ENCODE measurements around the gene ISCA2.

The ISCA2 gene

DNA sequence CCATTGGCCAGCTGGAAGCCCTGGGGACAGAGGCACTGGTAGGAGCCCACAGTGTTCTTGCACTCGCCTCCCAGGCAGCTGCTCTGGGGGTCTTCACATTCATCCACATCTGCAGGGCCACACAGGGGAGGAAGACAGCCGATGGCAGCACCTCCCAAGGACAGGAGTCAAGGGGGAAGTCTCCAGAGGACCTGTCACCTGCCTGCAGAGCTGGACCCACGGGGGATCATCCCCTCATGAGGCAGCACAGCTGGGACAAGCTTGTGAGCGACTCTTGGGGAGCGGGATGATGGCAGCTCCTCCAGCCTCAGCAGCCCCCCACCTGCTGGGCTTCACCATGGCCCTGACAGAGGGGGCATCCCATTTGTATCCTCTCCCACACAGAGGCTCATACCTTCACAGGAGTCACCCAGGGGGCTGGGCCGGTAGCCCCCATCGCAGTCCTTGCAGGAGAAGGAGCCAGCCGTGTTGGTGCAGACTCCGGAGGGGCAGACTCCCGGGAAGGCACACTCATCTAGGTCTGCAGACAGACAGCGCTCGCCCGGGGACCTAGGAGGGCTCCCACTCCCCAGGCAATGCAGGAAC, 15.4 kb downstream of the ISCA2 start:
- DNase-seq, result no peak

DNA sequence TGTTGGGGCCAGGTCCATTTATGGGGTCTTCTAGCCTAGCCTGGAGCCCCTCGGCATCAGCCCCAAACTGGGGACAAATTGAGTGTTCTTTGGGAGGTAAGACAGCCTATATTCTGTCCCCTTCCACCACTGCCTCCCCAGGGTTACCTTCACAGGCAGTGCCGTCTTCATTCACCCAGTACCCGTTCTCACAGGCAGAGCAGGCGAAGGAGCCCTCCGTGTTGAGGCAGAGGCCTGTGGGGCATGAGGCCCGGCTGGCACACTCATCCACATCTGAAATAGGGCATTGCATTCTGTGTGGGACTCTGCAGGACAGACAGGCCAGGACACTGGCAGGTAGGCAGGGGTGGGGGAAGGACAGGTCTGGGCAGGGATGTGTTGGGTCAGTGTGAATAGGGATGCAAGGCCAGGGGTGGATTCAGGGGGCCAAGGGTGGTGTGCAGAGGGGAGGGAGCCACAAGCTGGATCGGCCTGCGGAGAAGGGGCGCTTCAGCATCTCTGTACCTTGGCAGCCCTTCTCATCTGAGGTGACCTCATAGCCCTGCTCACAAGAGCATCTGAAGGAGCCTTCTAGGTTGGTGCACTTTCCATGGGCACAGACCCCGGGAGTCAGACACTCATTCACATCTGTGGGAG, 16.1 kb downstream of the ISCA2 start:
- no peak for DNase-seq

DNA sequence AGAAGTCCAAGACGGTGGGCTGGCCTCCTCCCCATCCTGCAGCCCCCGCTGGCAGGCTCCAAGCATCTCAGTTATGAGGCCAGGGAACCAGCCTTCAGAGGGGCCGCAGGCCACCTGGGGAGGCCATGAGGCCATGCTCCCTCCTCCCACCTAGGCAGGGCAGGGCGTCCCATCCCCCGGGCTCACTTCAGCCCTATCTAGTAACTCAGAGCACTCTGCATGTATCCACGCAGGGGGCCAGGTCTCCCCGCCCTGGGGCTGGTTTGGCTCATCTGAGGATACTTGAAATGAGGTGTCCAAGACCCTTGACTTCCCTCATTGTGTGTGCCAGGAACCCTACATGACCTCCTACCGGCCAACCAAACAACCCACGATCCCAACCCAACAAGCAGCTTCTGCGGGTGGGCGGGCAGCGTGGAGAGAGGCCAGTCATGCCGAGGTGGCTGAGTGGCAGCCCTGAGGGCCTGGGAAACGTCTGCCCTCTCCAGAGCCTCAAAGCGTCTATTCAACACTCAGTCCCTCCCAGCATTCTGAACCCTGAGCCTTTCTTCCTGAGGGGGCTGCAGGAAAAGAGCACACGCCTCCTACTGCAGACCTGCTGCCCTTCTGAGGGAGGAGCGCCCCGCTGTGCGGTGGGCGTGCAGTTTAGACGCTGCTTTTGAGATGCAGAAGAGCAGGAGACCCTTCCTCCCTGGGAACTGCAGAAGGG, 16.8 kb downstream of the ISCA2 start:
- DNase-seq, result no peak

DNA sequence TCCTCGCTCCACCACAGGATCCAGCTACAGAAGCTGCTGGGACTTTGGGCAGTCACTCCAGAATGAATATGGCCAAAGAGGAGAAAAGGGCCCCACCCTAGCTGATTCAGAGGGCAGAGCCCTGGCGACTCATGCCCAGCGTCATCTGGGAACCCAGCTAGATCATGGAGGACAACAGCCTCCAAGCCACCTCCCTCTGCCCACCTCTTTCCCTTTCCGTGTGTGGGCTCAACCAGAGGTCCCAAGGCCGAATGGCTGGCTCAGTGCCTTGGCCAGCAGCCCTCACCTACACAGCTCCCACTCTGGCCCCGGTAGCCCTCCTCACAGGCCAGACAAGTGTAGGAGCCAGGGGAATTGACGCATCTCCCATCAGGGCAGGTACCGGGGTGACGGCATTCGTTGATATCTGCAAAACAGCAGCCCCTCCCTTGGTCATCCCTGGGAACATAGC, 17.4 kb downstream of the ISCA2 start:
- no peak for DNase-seq

DNA sequence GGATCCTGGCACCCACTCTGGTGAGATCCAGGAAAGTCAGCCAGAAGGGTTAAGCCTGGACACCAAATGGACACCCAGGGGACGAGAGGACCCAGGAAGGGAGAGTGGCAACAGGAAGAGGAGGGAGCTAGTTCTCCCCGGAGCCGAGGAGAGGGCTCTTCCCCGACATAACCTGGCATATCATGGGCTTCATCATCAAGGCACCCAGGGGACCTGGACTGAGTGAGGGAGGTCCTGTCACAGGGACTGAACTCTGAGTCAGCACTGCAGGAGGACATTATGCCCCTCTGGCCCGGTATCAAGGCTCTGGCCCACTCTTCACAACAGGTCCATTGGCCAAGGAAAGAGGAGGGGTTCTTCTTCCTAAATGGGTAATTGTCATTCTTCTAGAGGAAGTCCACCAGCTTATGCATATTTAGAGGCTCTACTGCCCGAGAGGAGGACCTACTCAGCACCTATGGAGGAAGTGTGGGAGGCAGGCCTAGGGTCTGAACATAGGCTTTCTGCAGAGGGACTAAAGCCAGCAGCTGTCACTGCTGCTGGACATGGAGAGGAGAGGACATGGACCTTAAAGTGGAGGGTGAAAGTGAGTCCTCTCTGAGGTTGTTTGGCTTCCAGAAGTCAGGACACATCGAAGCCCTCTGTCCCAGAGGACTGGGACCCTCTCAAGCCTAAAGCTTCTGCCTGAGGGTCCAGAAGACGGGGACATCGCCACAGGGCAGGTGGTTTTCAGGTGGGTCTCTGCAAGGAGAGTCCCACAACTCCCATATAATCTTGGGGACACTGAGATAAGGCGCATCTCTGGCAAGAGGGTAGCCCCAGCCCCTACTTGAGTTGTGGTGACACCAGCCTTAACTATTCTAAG, 18.6 kb downstream of the ISCA2 start:
- no peak for DNase-seq

DNA sequence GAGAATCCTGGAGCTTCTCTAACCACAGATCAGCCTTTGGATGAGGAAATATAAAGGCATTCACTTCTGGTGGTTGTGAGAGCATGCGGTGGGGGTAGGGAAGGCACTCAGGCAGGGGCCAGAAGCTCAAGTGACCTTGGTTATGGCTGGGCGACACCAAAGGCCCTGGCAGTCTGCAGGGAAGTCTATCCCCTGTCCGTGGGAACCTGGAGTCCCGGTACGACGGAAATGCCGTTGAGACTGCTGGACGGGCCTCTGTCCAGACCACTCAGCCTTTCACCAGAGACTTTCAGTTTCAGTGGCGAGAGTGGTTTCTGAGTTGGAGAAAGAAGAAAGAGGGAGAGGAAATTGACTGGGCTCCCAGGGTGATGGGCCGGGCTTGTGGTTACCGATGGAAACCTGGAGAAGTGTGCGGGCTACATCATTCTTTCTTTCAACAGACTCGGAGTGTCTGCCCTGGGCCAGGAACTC, 20.9 kb downstream of the ISCA2 start:
- no peak for DNase-seq

DNA sequence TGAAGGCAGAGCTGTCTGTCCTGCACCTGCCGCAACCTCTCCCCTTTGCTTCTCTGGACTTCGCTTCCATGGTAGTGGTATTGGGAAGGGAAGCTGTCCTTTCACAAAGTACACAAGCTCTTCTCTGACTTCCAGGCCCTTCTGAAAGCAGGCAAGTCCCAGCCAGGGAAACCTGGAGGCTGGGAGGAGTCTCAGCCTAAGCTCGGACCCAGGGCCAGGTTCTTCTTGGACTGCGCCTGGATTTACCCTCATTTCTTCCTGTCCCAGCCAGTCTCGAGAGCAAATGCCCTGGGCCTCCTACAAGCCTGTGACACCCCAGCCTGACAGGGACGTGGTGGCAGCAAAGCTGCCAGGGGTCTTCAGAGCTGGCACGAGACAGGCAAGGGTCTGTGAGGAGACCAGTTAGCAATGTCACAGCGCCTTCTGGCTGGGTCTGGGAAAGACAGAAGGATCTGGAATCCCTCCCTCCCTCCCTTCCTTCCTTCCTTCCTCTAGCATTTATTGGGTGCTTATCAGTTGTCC, 22.4 kb downstream of the ISCA2 start:
- DNase-seq, result no peak

DNA sequence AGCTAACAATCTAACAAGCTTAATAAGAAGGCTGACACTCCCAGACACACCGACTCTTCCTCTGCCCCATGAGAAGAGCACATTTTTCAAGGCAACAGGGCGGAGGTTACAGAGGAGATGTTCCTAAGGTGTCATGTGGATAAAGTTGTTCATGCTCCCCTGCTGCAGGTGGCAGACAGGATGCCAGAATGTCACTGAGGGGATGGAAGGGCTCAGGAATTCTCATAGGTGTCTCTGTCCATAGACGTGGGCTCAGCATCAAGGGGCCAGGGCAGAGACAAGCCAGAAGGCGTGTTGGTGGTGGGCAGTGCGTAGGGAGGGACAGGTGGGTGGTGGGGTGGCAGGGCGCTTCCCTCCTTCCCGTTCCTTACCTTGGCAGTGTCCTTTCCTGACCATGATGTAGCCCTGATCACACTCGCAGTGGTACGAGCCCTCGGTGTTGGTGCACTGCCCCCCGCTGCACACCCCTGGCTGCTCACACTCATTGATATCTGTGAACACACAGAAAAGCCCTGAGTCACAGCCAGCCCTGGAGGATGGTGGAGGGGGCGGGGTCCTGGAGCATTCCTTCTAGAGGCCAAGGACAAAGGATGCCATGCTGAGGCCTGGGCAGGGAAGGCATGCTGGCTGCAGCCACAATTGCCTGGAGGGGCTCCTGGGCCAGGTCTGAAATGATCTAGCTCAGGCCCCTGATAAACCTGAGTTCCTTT, 23.0 kb downstream of the ISCA2 start:
- no peak for DNase-seq

DNA sequence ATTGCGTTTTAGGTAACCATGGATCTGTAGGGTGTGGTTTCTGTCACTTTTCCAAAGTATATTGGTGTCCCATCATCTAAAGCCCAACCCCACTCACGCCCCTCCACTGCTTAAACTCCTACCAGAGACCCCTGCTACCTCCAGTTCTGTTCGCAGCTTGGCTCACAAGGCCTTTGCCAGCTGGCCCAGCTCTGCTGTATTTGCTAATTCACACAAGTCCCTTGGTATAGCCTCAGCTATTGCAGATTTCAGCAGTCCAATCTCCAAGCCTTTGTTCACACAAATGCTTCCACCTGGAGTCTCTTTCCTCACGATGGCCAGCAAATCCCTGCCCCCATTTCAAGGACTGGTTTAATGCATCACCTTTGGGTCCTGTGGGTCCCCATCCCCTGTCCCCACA, 24.2 kb downstream of the ISCA2 start:
- DNase-seq, result no peak

DNA sequence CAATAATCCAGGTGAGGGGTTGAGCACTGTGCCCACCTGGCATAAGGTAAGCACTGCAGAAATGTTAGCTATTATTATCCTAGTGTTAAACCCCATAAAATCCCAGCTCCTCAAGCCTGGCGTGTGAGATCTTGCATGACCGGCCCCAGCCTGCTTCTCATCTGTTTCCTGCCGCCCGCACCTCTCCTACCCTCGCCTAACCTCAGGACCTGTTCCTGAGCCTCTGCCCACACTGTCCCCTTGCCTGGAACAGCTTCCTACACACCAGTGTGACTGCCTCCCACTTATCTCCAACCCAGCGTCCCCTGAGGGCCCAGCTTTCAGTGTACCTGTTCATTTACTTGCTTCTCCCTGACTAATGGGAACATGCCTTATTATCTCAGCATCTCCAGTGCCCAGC, 24.7 kb downstream of the ISCA2 start:
- DNase-seq, result no peak

DNA sequence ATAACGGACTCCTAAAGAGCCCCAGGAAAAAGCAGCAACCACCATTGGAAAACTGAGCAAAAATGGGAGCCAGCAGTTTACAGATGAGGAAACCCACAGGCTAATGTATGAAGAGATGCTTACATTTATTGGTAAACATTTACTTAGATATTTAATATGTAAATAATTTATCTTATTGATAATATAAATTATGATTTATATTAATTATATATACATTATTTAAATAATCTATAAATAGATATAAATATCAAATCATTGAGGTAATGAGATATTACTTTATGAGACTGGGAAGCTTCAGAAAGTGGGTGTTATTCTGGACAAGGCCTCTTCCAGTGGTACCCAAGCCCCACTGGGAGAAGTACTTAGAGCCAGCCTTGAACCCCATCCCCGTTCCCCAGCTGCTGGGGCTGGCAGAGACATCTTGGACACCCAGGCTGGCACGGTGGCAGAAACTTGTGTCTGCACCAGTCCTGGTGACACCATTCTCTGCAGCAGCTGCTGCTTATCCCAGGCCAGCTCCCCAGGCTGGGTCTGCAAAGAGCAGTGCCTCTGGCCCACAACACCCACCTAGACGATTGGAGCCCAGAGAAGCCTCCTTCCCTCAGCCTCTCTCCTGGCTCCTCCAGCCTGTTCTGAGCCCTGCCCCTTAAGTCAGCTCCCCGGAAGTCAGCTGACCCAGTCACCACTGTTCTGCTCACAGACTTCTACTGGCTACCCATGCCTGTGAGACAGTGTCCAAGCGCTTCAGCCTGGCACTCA, 25.9 kb downstream of the ISCA2 start:
- DNase-seq, result no peak

DNA sequence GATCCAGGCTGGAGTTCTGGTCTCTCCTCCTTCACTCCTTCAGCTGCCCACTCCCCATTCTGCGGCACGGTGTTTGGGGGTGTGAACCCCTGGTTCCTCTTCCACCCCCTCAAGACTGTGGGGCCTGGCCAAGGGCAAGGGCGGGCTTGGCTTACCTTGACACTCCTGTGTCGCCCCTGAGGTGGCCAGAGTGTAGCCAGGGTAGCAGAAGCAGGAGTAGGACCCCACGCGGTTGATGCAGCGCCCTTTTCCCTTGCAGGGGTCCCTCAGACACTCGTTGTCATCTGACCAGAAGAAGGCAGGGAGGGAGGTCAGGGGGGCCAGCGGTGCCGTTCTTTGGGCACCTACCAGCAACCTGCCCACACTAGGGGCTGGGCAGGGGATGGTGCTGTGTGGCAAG, 28.2 kb downstream of the ISCA2 start:
- no peak for DNase-seq

DNA sequence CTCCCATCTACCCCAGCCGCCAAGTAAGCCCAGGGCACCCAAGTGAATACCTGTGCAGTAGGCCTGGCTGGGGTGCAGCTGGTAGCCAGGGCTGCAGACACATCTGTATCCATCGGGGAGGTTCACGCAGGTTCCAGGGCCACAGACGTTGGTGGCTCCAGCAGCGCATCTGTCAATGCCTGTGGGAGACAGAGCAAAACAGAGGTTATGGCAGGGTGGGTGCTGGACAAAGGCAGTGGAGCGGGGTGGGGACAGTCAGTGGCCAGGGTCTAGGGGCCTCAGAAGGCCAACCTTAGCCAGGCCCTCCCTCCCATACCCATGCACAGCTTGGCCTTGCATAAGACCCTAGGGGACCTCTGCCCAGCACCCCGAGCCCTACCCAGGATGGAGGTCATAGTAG, 29.2 kb downstream of the ISCA2 start:
- DNase-seq, result no peak

DNA sequence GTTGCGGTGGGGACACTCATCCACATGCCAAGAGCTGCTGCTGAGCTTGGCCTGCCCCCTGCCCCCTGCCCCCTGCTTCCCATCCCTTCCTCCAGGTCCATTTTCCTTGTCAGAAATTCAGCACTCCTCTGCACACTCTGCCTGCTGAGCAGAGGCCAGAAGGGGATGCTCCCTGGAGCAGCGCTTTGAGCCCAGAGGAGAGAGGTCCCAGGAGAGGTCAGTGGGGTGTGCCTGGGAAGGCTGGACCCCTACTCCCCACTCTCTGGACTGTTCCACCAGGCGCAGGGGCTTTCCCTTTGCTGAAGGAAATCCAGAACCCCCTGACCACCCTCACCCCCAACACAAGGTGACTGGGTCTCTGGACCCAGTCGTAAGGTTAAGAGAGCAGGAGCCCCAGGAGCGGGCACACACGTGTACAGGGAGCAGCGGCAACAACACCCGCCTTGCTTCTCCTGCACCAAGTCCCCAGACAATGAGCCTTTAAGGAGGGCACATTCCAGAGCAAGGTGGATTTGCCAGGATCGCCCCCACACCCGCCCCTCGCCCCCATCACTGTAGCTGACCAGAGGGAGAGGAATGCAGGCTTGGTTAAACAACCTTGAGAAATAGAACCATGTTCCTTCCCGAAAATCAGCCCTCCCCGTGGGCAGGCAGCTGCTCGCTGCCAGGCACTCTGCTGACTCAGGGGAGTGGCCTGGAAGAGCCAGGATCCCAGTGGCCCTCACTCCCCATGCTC, 30.7 kb downstream of the ISCA2 start:
- DNase-seq, result no peak

DNA sequence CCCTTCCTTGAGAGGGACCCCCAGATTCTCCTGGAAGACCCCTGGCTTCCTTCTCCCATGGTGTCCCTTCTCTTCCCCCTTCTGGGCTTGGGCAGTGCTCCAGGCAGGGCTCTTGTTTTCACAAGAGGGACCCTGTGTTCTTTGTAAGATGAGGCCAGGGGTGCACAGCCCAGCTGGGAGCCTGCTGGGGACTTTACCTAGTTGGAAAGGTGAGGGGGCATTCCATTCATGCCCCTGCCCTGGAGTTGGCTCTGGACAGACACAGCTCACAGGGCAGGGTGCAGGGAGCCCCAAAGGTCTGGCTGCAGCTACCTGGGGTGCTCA, 31.2 kb downstream of the ISCA2 start:
- DNase-seq, result no peak

DNA sequence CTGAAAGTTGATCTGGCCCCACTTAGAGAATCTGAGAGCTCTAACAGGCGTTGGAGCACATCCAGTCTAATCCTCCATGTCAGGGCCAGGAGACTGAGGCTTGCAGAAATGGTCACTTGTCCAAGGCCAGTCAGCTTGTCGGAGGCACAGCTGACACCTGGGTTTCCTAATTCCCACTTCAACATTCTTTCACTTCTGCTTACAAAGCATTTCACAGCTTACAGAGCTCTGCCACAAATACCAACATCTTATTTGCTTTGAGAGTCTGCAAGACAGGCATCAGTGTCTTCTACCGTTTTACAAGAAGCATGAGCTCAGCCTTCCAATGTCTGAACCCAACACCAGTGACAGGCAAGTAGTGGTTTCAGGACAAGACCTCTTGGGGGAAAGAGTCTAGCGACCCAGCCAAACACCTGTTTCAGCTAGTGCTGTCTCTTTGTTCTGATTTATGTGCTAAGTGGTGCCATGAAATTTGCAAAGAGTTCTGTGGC, 31.8 kb downstream of the ISCA2 start:
- no peak for DNase-seq

DNA sequence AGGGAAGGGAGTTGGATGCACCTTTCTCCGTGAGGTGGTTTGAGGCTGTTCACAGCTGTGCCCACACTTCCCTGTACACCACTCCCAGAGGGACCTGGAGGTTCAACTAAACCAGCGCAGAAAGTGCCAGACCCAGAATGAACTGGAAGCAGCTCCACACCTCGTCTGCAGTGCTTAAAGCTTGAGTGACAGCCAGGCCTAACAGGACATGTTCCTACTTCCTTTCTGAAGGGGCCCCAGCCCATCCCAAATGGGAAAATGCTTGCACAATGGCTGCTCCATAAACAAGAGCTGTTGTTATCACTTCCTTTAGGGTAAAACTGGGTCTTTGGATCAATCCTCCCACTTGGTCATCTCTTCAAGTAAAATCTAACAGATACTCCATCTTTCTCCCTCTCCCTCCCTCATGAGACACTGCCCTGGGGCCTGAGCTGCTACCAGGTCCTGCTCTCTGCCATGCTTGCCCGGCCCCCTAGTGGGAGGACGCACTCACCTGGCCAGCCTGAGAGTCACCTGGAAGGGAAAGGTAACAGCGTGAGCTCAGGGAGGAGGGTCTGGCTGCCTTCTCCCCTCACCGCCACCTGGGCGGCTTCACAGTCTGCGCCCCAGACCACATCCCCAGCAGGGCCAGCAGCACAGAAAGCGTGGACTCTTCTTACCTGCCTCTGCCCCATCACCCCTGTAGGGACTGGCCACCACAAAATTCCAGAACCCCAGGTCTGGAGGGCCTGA, 33.5 kb downstream of the ISCA2 start:
- DNase-seq, result no peak

DNA sequence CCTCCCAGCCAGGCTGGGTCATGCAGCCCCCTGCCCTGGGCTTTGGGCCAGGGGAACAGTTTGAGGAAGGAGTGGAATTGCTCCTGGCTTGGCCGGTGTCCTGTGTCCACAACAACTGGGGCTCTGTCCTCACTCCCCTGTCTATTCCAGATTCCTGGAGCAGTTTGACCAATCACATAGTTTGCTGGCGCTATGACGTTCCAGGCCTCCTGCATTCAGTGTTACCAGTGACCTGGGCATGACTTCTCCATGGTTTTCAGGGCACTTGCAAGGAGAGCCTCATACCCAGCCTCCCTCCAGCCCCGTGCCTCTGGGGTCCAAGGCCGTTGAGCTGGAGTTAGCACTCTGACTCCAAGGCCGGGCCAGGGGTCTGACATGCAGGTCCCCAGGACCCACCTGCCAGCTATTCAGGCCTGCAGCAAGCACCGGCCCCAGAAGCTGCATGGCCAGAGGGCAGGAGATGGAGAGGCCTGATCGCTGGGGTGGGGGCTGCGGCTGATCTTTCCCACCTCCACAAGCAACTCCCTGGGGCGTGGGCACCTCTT, 34.2 kb downstream of the ISCA2 start:
- no peak for DNase-seq

DNA sequence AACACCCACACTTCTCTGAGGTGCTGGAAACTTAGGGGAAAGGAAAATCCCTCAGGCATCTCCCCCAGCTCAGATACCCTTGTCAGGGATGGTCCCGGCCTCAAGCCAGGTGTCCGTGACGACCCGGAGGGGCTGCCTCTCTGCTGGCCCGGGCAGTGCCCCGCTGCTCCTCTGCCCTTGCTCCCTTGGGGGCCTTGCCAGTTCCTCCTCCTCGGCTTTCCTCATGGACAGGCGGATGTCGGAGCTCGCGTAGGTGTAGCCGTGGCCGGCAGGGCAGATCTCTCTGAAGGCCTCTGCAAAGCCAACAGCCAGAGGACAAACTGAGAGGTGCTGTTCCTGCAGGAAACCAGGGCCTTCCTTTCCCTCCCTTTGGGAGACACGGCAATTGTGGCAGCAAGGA, 34.8 kb downstream of the ISCA2 start:
- no peak for DNase-seq

DNA sequence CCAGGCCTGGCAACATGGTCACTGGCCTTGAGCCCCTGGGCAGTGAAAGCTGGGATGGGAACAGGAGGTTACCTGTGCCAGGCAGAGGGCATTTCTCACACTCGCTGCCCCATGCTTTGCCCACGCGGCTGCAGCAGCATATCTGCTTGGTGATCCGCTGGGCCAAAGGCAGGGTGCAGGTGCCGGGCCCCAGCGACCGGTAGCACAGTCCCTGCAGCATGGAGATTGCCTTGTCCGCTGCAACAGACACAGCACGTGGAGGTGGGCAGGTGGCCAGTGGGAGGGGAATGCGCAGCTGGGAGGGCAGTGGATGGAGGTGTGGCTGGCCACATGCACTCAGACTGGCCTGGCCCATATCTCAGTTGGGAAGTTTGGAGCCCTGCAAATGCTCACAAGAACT, 35.3 kb downstream of the ISCA2 start:
- no peak for DNase-seq

All from NCI-H1930 (cell line).